Activated CD4-positive, alpha-beta T cell treated with anti-CD3 and anti-CD28 coated beads, Interleukin-10, Interleukin-2, amounts not matched to agents 100 ng/mL and 50 ng/mL, durations not matched to agents 16 hours and 8 hours (primary cell): Measurements from ENCODE around the gene MRGPRE.
"Not testable (repeated sequence)": the region's sequence is repeated elsewhere in the genome, so short reads cannot be mapped to it uniquely, and the experiment has no call there.

Experiments used
- DNase-seq: peaks from one replicate; pipeline ENCODE4 v3.0.0-alpha.2; 2020

MRGPRE gene, protein sequence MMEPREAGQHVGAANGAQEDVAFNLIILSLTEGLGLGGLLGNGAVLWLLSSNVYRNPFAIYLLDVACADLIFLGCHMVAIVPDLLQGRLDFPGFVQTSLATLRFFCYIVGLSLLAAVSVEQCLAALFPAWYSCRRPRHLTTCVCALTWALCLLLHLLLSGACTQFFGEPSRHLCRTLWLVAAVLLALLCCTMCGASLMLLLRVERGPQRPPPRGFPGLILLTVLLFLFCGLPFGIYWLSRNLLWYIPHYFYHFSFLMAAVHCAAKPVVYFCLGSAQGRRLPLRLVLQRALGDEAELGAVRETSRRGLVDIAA

DNA sequence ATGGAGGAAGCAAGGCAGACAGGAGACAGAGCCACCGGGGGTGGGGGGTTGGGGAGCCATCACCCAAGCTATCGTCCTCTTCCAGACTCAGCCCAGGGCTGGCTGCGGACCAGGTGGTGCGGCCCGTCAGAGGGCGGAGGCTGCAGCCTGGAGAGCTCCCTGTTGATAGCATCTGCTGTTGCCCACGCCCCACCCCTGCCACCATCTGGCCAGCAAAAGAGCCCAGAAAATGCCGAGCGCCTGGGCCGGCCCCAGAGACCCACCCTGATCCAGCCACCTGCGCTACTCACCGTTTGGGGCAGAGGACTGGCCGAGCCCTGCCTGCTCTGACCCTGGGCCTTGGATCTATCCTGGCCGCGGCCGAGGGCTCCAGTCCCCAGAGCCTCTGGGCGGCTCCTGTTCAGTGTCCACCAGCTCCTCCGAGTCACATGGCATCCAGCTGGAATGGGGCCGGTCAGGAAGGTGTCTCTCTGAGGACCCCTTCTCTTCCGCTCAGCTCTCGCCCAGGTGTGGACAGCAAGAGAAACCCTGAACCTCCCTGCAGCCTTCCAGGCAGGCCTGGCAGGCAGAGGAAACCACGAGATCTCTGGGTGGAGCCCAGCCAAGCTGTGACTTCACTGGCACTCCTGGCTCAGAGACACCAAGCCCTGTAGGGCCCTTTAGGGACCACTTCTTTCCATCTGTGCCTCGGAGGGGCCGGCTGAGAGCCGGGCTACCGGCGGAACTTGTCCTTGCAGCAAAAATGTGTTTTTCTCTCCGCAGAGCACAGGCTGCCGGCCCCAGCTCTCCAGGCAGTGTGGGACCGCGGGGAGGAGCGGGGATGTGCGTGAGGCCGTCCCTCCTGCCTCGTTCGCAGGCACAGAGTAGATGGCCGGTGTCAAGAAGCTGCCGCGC, at the start of gene MRGPRE:
MRGPRE (minus strand) TSS at position 567 of the 894 bp plus-strand sequence. CDS start 3,618 bp downstream, outside the sequence.
- no peak for DNase-seq

DNA sequence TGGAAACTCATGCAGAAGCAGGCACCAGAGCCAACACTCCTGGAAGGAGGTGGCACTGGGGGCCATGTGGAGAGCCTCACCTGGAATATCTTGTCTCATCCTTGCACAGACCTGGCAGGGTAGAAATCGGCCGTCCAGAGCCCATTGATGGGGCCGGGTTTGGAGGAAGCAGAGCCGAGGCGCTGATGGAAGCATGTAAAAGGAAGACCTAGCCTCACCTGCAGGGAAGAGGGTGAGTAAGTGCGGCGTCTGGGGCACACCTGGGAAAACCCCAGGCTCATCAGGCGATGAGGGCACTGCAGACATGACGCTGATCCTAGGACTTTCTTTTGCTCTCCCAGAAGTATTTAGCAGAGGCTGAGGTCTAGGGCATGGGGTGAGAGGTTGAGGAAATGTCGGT, 48.9 kb upstream of the MRGPRE start:
- DNase-seq: not testable (repeated sequence)

DNA sequence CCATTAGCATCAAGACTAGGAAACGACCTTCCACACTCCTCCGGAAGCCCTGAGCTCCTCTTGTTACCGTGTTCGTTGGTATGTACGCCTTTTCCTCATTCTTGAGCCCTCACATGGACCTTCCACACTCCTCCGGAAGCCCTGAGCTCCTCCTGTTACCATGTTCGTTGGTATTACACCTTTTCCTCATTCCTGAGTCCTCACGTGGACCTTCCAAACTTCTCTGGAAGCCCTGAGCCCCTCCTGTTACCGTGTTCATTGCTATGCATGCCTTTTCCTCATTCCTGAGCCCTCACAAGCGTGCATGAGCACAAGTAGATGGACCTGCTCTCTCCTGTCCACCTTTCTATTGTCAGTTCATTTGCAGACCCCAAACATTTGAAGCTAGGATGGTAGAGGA, 48.4 kb upstream of the MRGPRE start:
- DNase-seq: not testable (repeated sequence)

DNA sequence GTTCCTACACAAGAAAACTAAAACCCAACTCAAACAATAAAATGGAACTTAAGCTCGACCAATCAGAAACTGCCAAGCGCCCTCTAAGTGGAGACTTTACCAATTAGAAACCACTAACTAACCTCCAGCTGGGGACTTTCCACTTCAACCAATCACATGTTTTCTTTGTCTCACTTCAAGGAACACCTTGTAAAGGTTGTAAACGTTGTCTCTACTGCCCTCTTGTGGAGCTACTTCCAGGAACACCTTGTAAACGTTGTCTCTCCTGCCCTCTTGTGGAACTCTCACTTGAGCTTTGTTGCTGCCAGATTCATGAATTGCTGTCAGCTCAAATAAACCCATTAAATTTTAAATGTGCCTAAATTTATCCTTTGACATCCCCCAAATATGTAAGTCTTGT, 46.7 kb upstream of the MRGPRE start:
- not testable (repeated sequence) for DNase-seq

DNA sequence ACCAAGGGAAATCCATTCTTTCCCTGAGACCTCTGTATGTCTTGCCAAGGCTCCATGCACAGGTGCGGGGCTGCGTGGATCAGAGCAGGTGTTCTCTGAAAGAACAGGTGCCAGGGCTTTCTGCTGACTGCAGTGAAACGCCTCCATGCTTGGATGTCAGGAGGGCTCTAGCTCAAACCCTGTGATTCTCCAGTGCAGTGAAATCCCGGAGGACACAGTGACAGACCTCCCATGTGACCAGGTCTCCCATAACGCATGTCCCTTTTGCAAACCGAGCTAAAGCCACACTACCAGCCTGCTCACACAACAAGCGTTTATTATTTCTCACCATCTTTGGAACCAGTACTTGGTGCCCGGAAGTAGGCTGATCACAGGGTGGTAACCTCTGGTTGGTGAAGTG, 41.4 kb upstream of the MRGPRE start:
- DNase-seq: not testable (repeated sequence)

DNA sequence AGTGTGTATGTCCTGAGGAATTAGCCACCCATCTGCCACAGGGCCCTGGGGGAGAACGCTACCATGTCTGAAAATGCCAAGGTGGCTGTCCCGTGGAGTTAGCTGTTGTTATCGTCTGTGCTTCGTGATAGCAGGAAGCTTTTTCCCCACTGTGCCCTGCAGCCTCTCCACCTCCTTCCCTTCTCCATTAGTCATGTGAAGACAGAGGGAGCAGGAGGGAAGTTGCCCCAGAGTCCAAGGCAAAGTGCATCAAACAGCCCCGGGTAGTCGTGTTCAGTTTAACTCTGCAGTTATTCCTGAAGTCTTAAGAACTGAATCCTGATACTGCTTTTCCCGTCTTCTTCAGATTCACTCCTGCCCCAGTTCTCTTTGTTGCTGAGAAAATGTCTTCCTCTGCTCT, 30.3 kb upstream of the MRGPRE start:
- not testable (repeated sequence) for DNase-seq

DNA sequence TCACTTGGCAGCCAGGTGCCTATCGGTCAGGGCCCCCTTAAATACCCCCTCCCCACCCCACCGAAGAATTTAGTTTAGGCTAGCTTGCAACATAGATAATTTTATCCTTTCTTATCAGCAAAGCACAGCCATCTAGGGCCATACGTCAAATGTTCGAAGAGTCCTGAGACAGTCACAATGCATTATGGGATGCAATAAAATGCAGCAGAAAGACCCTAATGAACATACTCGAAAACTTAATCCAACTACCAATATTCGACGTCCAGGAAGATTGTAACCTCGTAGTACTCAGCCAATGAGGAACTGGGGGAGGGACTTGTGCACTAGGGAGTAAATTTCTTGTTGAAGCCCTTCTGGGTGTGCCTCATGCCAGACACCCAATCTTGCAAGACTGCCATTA, 29.6 kb upstream of the MRGPRE start:
- not testable (repeated sequence) for DNase-seq

DNA sequence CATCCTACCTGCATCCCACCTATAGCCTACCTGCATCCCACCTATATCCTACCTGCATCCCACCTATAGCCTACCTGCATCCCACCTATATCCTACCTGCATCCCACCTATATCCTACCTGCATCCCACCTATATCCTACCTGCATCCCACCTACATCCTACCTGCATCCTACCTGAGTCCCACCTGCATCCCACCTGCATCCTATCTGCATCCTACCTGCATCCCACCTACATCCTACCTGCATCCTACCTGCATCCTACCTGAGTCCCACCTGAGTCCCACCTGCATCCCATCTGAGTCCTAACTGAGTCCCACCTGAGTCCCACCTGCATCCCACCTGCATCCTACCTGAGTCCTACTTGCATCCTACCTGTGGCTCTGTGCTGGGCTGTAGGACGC, 25.3 kb upstream of the MRGPRE start:
- DNase-seq: not testable (repeated sequence)

DNA sequence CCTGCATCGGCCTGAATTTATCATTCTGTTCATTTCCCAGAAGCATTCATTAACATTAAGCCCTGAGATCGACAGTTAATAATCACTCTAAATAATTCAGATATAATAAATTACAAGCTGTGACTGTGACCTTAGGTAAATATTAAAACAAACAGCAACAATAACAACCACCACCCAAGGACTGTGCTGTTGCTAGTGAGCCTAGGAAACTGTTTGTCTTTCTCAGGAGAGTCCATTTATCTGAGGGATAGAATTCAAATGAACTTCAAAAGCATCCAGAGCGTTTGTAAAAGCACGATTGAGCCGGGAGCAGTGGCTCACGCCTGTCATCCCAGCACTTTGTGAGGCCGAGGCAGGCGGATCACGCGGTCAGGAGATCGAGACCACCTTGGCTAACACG, 23.0 kb upstream of the MRGPRE start:
- DNase-seq: not testable (repeated sequence)

DNA sequence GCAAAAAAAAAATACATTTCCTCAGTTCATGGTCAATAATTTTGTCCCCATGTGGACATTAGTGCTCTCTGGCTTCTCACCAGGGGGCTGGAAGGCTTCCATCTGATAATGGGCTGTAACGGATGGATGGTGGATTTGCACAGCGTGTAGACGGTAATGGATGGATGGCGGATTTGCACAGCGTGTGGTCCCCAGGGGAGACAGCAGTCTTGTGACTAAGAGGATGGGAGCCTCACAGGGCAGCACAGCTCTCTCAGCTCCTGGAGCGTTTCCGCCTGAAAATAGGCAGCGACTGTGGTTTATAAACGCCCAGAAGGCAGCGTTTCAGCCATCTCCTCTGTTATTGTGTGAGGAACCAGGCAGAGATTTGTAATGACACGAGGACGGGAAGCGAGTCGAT, 22.6 kb upstream of the MRGPRE start:
- DNase-seq: not testable (repeated sequence)

DNA sequence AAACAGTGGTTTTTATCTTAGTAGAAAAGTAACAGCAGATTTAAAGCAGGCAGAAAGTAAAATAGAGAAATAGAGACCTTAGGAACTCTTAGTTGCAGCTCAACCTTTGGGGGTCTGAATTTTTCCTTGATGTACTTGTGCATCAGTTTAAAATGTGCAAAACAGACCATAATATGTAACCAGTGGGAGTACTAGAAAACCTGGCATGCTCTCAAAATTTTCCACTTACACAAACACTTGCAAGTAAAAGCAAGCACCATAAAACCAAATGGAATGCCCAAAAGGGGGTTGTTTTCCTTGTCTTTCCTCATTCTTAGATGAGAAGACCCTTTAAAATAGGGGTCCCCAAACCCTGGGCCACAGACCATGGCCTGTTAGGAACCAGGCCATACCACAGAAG, 12.9 kb upstream of the MRGPRE start:
- DNase-seq: no peak

DNA sequence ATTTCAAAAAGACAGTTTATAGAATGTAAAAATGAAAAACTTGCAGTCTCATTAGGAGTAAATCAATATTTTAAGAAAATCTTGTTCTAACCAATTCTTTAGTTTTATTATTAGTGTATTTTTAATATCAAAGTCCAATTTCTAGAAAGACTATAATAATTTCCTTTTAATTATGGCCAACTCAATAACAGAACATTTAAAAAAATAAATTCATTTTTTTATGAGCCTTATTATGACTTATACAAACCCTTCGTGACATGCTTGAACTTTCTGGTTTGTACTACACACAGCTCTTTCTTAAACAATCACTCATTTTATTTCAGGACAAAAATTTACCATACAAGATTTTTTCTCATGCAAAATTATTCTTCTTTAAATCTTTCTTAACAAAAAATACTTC, 11.7 kb upstream of the MRGPRE start:
- DNase-seq: no peak

DNA sequence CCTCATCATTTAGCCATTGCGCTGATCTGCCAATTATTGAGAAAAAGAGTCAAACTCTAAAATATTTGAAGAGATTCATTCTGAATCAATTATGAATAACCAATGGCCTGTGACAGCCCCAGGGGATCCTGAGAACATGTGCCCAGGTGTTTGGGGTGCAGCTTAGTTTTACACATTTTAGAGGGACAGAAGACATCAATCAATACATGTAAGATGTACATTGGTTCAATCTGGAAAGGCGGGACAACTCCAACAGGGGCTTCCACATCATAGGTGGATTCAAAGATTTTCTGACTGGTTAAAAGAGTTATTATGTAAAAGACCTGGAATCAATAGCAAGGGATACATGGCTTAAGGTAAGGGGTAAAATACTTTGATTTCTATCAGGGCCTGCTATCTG, 4.9 kb upstream of the MRGPRE start:
- DNase-seq: no peak

DNA sequence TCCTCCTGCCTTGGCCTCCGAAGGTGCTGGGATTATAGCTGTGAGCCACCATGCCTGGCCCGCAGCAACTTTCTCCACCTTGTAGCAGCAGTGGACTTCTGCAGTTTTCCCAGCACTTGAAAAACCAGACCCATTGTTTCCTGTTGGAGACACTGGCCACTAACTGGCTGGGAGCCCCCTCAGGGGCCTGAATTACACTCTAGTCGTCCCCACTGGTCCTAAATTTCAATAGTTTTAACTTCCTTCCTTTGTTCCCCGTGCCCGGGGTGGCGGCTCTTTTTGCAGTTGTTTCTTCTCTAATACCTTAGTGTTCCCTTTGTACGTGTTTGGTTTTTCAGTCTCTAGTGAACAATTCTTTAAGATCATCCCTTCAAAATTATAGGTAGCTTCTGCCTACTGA, 2.6 kb upstream of the MRGPRE start:
- DNase-seq: no peak

DNA sequence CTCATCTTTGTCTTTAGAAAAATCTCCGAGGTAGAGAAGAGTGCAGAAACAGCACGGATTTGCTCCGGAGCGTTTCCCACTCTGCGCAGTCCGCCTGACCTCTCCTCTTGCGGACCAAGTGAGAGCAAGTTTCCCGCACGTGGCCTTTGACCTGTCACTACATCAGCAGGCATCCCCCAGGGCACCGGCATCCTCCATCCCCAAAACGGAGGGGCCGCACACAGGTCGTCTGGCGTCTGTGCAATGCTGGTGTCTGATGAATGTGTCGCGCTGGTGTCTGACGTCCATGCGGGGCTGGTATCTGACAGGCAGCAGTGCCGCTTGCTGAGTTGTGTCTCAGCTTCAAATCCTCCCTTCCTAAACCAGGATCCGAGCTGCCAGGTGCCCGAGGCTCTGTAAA, 739 bp upstream of the MRGPRE start:
- no peak for DNase-seq

DNA sequence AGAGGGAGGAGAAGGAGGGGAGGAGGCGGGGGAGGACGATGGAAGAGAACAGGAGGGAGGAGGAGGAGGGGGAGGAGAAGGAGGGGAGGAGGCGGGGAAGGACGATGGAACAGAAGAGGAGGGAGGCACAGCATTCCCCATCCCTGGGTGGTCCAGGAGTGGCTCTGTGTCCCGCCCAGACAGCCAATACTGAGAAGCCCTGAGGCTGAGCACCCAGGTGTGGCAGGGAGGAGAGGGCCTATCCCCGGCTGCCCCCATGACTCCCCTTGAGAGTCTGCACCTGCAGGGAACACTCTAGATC, 717 bp downstream of the MRGPRE start:
- no peak for DNase-seq

DNA sequence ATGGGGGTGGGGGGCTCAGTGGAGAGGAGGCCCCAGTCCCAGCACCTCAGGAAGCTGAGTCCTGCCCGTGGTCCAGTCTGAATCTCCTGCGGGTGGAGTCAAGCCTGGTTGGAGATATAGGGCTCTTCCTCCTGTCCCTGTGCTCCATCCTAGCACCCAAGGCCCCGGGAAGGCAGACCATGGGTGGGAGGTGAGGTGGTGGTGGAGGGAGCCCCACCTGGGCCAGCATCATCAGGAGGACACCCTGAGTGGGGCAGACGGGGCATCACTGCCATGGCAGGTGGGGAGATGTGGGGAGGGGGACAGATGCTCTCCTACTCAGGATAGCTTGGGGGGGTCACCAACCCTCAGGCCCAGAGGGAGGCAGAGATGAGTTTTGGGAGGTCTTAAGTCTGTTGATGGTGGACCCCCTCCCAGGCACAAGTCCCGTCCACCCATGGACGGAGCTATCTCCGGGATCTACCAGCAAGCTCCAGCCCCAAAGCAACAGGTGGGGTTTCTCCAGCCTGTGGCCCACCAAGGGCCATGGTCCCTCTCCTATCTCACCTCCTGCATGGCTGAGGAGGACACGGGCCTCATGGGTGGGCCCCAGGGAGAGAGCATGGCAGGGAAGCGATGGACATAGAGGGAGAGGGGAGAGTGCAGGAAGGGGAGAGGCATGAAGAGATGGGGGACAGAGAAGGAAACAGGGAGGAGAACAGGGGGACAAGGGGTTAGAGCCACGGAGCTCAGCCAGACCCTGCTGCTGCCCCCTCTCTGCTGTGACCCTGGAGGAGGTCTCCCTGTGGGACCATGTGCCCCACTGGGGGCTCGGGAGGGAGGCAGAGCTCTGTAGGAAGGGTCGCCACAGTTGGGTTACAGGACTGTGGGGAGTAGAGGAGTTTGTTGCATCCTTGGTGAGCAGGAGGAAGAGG, 1.3 kb downstream of the MRGPRE start:
- DNase-seq: no peak

DNA sequence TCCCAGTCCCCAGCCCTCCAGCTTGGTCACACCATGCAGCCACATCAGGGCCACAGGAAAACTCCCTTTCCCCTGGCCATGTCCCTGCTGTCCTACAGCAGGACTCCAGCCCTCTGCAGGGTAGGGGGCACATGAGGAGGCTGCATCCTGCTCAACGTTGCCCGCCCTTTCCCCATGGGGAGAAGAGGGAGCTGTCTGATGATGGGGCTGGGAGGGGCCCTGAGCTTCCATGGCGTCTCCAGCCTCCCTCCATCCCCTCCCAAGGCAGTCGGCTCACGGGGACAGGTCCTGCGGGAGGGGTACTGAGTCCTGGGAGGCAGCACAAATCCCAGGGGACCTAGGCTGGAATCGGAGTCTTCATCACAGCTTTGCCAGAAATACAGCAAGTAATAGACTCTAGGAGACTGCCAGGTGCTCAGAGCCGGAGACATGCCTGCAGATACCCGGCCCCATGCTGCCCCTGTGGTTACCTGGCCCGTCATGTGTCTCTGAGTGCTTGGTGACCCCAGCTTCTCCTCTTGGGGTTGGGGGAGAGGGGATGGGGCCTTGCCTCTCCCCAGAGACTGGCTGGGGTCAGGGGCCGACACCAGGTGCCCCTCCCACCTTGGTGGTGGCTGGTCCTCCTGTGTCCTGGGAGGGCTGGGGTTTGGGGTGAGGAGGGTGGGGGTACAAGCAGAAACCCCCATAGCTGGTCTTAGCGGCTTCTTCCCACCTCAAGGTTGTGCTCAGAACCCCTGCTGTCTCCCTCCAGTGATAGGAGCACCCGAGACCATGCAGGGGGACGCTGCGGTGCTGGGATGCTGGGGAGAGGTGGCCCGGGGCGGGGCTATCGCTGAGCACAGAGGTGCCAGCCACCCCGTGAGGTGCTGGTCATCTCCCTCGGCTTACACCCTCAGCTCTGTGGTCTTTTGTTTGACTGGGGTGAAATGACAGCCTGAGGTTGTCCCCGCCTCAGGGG, 2.3 kb downstream of the MRGPRE start:
- no peak for DNase-seq

DNA sequence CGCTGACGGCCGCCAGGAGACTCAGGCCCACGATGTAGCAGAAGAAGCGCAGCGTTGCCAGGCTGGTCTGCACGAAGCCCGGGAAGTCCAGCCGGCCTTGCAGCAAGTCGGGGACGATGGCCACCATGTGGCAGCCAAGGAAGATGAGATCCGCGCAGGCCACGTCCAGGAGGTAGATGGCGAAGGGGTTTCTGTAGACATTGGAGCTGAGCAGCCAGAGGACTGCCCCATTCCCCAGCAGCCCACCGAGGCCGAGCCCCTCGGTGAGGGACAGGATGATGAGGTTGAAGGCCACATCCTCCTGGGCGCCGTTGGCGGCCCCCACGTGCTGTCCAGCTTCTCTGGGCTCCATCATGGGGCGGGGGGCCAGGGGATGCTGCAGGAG, 3.8 kb downstream of the MRGPRE start:
- DNase-seq: no peak

DNA sequence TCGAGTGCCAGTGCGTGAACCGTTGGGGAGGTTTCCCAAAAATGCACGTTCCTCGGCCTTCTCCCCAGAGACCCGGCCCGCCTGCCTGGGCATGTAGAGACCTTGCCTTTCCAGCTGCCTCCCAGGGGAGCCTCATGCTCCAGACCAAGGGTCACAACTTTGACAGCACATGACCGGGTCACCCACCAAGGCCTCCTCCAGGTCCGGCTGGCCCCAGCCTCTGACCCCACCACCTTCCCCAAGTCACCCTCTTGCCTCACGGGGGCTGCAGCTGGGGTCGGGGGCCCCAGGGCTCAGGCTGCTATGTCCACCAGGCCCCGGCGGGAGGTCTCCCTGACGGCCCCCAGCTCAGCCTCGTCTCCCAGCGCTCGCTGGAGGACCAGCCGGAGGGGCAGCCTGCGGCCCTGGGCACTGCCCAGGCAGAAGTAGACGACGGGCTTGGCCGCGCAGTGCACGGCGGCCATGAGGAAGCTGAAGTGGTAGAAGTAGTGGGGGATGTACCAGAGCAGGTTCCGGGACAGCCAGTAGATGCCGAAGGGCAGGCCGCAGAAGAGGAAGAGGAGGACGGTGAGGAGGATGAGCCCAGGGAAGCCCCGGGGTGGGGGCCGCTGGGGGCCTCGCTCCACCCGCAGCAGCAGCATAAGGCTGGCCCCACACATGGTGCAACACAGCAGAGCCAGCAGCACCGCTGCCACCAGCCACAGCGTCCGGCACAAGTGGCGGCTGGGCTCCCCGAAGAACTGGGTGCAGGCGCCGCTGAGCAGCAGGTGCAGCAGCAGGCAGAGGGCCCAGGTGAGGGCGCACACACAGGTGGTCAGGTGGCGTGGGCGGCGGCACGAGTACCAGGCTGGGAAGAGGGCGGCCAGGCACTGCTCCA, 4.4 kb downstream of the MRGPRE start:
- DNase-seq: no peak
